HG02973 (cell line): ENCODE measurements around the gene FERD3L.

ENCODE experiments used
- ATAC-seq: cut with Tn5 transposase; IDR thresholded peaks from one replicate; pipeline ENCODE4 v1.9.1; 2021; ENCODE audit warnings: moderate library complexity; ENCODE audit not compliant: unreplicated experiment

Gene FERD3L

DNA sequence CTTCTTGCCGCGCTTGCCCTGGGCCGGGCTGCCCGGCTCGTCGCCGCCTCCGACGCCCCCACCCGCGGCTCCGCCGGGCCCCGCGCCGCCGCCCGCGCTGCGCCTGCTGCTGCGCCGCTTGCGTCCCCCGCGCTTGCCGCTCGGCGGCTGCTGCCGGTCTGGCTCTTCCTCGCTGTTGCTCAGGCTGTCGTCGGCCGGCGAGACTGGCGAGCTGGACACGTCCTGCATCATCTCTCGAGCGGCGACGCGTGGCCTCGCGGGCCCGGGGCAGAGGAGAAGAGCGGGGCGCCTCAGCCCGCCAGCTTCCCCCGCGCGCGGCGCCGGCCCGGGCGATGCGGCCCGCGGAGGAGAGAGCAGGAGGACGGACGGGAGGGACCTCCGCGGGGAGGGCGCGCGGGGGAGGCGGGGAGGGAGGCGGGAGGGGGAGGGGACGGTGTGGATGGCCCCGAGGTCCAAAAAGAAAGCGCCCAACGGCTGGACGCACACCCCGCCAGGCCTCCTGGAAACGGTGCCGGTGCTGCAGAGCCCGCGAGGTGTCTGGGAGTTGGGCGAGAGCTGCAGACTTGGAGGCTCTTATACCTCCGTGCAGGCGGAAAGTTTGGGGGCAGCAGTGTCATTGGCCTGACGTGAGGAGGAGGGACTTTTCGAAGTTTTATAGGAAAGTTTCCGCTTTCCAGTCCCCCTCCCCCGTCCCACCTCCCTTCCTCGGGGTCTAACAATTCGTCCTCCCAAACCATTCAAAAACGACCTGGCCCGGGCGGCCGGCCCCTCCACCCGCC is 27.9 kb downstream of the FERD3L start, which contains the start of gene TWIST1:
TSS of gene TWIST1 (minus strand) at position 546 of the 779 bp plus-strand sequence. CDS start at position 231, 315 bp downstream.
- ATAC-seq, result no peak

- no peak for ATAC-seq
Observed at GRCh38 chr7:19116121-19117090, 28.8 kb downstream of the FERD3L start.

DNA sequence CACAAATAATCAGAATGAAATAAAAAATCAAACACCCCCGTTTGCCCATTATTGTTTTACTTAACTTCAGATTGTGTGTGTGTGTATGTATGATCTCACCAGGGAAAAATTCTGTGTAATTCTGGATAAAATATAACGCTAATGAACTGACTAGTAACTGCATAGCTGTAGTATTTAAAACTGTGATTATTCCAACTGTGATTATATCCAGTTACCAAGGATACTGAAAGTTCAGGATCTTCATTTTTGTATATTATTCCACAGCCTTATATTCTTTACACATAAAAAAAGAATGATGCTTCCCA is 30.7 kb downstream of the FERD3L start:
- ATAC-seq, result no peak

GRCh38 chr7:19113855-19114550 is 31.2 kb downstream of the FERD3L start:
- ATAC-seq, result no peak

DNA sequence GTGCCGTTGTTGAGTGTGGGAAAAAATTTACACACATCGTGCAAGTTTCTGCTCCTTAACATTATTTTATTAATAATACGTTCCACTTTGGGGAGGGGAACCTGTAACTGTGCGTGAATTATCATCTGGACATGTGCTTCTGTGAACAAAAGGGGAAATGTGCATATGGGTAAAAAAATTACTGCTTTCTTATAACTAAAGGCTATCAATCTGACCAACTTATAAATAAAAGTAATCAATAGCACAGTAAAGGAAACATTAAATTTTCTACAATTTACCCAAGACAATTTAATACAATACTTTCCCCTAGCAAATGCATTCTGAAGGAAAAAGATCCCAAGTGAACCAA is 32.2 kb downstream of the FERD3L start:
- ATAC-seq, result no peak

GRCh38 chr7:19112274-19113001 is 32.8 kb downstream of the FERD3L start:
- ATAC-seq, result no peak

GRCh38 chr7:19111474-19112273 is 33.5 kb downstream of the FERD3L start:
- no peak for ATAC-seq

GRCh38 chr7:19110776-19111175 is 34.4 kb downstream of the FERD3L start:
- no peak for ATAC-seq

DNA sequence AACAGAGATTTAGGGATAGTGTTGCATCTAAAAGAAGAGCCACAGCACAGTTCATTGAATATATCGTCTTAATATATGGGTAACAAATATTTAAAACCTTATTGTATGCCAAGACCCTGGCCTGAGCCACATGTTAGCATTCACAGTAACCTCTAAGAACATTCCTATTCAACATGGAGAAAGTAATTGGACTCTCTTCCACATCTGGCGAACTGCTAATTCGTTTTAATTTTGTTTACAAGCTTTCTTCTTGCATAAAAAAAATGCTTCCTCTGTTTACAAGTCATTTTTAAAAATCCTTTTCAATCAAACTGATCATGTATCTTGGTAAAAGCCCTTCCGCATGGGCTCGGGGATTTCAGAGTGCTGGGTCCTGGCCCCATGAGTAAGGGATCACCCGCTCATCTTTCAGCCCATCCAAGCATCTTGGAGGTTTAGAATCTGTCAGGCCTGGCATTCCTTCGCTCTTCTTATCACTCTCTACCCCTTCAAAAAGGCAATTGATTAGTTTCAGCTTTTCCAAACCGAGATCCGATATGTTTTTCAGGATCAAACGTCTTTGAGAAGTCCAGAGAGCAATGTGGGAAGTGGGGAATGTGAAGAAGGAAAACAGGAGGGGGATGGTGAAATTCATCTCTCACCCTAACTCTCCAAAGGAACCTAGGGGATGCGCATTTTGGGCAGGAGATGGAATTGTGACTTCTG is 35.0 kb downstream of the FERD3L start:
- ATAC-seq, result no peak

- ATAC-seq, result no peak
Observed at GRCh38 chr7:19109000-19109946, 35.9 kb downstream of the FERD3L start.

GRCh38 chr7:19107356-19108146 is 37.7 kb downstream of the FERD3L start:
- no peak for ATAC-seq

- ATAC-seq, result no peak
Observed at GRCh38 chr7:19107081-19107355, 38.2 kb downstream of the FERD3L start.

DNA sequence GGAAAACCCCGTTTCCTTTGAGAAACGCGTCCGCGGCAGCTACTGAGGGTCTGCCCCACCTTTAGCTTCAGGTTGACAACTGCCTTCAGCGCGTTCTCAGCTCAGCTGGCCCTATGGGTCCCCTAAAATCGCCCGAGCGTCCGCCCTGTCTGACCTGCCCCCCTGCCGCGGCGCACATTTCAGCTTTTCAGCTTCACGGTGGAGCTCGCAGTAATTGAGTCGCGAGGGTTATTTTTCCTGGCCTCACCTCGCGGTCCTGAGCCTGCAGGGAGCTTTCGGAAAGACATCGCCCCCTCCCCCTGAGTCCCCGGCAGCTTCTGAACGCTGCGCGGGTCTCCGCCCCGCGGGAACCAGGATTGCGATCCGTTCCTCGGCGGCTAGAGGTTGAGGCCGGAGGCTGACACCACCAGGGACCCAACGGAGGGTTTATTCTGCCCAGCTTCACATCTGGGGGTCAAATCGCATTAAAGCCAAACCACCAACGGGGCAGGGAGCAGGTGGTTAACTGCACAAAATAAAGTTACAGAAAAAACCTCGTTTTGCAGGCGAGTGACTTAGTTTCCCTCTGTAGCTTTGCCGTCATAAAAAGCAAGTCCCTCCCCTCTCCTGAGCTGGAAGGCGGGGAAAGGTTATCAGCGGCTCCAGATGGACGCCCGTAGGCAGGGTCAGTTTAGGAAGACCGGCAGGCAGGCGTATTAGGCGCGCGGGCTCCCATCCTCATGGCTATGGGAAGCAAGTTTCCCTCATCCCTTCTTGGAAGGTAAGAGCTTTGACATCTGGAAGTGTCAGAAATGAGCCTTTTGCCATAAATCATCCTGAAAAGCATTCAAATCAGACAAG is 38.8 kb downstream of the FERD3L start:
- ATAC-seq, result no peak

- ATAC-seq, result no peak
Observed at GRCh38 chr7:19105546-19105945, 39.7 kb downstream of the FERD3L start.

DNA sequence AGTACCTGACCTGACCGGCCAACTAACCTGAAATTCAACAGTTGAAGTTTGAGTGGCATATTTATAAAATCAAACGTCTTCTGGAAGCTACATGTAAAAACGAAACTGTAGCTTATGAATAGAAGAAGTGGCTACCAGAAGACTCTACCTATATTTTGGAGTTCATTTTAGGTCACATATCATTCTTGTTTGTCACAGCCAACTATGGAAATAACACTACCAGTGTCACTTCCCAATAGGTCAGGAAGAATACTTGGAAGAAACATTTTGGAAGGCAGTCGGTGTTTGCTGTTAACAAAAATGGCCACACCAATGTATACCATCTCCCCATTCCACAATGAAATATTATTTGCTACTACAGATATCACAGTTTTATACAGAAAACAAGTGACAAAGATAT is 40.4 kb downstream of the FERD3L start:
- ATAC-seq, result no peak

GRCh38 chr7:19102884-19103283 is 42.3 kb downstream of the FERD3L start:
- no peak for ATAC-seq

DNA sequence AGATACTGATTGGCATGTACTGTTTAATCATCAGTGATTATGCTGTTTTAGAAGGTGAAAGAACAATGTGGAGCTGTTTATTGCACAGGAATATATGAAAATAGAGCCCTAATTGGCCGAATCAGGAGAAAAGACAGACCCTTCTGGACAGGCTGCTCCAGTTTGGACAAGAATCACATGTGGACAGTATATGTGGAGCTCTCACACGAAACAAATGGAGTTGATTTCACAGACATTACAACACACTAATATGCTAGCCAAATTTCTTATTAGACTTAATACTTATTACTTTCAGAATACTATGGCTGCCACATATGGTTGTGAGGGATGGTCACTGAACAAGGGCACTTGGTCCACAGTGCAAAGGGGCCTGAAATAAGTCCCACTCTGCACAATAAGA is 43.3 kb downstream of the FERD3L start:
- ATAC-seq, result no peak
